ENCODE data around the gene PARD3.

DNA sequence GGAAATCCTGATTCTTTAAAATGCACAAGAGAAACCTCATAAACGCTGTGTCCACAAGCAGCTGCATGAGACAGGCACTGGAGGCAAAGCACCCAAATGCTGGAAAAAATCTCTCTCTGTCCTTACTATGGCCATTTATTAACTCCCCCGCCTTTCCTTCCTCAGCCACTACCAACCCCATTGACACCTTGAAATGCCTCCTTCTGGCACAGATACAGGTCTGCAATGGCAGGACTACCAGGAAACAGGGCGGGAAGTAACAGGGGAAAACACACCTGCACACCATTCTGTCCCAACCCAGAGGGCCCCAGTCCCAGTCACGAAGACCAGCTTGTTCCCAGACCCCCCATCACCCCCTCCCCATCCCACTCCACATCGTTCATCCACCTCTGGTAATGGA lies 224.3 kb downstream of the PARD3 start:
- TF ChIP-seq, protein P1, sequence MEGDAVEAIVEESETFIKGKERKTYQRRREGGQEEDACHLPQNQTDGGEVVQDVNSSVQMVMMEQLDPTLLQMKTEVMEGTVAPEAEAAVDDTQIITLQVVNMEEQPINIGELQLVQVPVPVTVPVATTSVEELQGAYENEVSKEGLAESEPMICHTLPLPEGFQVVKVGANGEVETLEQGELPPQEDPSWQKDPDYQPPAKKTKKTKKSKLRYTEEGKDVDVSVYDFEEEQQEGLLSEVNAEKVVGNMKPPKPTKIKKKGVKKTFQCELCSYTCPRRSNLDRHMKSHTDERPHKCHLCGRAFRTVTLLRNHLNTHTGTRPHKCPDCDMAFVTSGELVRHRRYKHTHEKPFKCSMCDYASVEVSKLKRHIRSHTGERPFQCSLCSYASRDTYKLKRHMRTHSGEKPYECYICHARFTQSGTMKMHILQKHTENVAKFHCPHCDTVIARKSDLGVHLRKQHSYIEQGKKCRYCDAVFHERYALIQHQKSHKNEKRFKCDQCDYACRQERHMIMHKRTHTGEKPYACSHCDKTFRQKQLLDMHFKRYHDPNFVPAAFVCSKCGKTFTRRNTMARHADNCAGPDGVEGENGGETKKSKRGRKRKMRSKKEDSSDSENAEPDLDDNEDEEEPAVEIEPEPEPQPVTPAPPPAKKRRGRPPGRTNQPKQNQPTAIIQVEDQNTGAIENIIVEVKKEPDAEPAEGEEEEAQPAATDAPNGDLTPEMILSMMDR (IDR thresholded peaks at IDR 0.05), result no peak
- no peak for TF ChIP-seq POLR2A (IDR thresholded peaks at IDR 0.05)

Data from Peyer's patch (tissue), 4 donors.